Retinal pigment epithelial cell (primary cell): ENCODE measurements around the gene MEOX1.
"Not testable (repeated sequence)": the region's sequence is repeated elsewhere in the genome, so short reads cannot be mapped to it uniquely, and the experiment has no call there.

ENCODE experiments used
- DNase-seq: peaks from one replicate; pipeline ENCODE4 v3.0.0-alpha.2; 2010; ENCODE audit warnings: low read depth
- H3K4me3 ChIP-seq: 2 replicates; pipeline ENCODE4 v1.5.1; 2011; ENCODE audit warnings: mild to moderate bottlenecking, low read length, control low read depth, moderate library complexity
- CTCF ChIP-seq: conservative IDR thresholded peaks from 2 replicates; pipeline ENCODE4 v1.5.1; 2011; ENCODE audit warnings: low read depth, low read length, control low read depth, inconsistent platforms

Gene MEOX1

GRCh38 chr17:43608313-43608712 lies 53.4 kb downstream of the MEOX1 start:
- no peak for TF ChIP-seq CTCF
- DNase-seq, result no peak
- H3K4me3 ChIP-seq, result no peak overlapping the region

- H3K4me3 ChIP-seq, result no peak overlapping the region
- DNase-seq, result no peak
- TF ChIP-seq CTCF, result no peak
These were observed 57.2 kb downstream of the MEOX1 start for GRCh38 chr17:43604549-43604948.

- TF ChIP-seq CTCF, result no peak
- H3K4me3 ChIP-seq, result no peak overlapping the region
- DNase-seq, result no peak
These were observed 58.4 kb downstream of the MEOX1 start for GRCh38 chr17:43603321-43603720.

GRCh38 chr17:43602556-43602955 lies 59.2 kb downstream of the MEOX1 start:
- not testable (repeated sequence) for DNase-seq, H3K4me3 ChIP-seq

- no peak for TF ChIP-seq CTCF
- H3K4me3 ChIP-seq, result no peak overlapping the region
- DNase-seq, result no peak
These were observed 60.3 kb downstream of the MEOX1 start for GRCh38 chr17:43601280-43602039.

- no peak for TF ChIP-seq CTCF
- no peak overlapping the region for H3K4me3 ChIP-seq
- no peak for DNase-seq
These were observed 61.9 kb downstream of the MEOX1 start for GRCh38 chr17:43599835-43600234.

- no peak for DNase-seq
- TF ChIP-seq CTCF, result no peak
- no peak overlapping the region for H3K4me3 ChIP-seq
These were observed 62.7 kb downstream of the MEOX1 start for GRCh38 chr17:43599046-43599395.
